ENCODE measurements around the gene DDX39B. TPM values are rescaled to one million over a fixed set of nuclear protein-coding genes. Genes with fewer than 3 reads are reported as not detected.

DDX39B gene
- total RNA-seq, 4 donors from 2014 or later, result 254 to 449 (median 281) TPM

GRCh38 chr6:31530659-31531058, 11.1 kb downstream of the DDX39B start:
- no peak overlapping the region for H3K27ac ChIP-seq
- no peak for TF ChIP-seq POLR2AphosphoS5 (IDR thresholded peaks at IDR 0.05)
- TF ChIP-seq POLR2A (IDR thresholded peaks at IDR 0.05), result no peak
- no peak for TF ChIP-seq CTCF (IDR thresholded peaks at IDR 0.05)
- no peak for TF ChIP-seq EP300 (IDR thresholded peaks at IDR 0.05)
- 67% methylated on average over 5 of the region's 6 CpGs for WGBS
- H3K4me3 ChIP-seq, result no peak overlapping the region
- DNase-seq (ENCODE audit: low spot score in 2 of 2), result no peak
- H3K36me3 ChIP-seq, result peaks cover 63% of the 10 kb centered on the region
- no peaks in the 10 kb centered on the region for H3K9me3 ChIP-seq
- H3K4me1 ChIP-seq, result no peaks in the 10 kb centered on the region
- no peaks in the 10 kb centered on the region for H3K27me3 ChIP-seq

DNA sequence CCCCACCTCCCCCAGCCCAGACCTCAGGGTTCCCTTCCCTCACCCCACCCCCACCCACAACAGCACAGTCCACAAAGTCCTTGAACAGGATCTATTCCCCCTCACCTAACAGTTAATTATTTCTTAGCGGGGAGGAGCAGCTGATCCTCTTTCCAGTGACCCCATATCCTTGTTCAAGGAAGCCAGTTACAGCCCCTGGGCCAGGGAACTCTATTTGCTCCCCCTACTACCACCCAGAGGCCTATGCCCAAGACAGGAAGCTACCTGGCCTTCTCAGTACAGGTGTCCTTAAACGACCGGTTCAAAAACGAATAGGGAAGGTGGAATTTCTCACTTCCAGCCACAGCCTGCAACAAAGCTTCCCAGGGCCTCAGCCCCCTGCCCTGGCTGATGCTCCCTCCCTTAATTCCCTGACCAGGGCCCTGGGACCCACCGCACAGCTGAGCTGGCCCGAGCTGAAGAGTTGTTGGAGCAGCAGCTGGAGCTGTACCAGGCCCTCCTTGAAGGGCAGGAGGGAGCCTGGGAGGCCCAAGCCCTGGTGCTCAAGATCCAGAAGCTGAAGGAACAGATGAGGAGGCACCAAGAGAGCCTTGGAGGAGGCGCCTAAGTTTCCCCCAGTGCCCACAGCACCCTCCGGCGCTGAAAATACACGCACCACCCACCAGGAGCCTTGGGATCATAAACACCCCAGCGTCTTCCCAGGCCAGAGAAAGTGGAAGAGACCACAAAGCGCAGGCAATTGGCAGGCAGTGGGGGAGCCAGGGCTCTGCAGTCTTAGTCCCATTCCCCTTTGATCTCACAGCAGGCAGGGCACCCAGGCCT, 12.3 kb downstream of the DDX39B start:
- no peaks in the 10 kb centered on the region for H3K27me3 ChIP-seq
- H3K4me3 ChIP-seq, result no peak overlapping the region
- no peak for TF ChIP-seq CTCF (IDR thresholded peaks at IDR 0.05)
- no peak for TF ChIP-seq EP300 (IDR thresholded peaks at IDR 0.05)
- TF ChIP-seq POLR2A (IDR thresholded peaks at IDR 0.05), result no peak
- TF ChIP-seq POLR2AphosphoS5 (IDR thresholded peaks at IDR 0.05), result no peak
- H3K4me1 ChIP-seq, result no peaks in the 10 kb centered on the region
- no peak overlapping the region for H3K27ac ChIP-seq
- H3K36me3 ChIP-seq, result peaks cover 52% of the 10 kb centered on the region
- DNase-seq (ENCODE audit: low spot score in 2 of 2), result no peak
- 67% methylated on average over 5 of the region's 12 CpGs for WGBS
- H3K9me3 ChIP-seq, result no peaks in the 10 kb centered on the region

DNA sequence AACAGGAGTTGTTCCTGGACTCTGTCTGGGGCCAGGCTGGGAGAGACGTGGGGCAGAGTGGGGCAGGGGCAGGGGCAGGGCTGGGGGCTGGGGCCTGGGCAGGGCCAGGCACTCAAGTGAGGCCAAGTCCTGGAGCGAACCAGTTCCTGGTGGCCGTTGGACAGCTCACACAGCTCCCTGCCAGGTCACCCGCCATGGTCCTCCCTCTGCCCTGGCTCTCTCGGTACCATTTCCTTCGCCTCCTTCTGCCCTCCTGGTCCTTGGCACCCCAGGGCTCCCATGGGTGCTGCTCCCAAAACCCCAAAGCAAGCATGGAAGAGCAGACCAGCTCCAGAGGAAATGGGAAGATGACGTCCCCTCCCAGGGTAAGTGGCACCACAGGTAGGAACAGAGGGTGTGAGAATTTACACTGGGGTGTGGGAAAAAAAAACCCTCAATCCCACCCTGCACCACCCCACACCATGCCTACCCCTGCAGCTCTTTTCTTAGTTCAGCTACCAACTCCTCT, 12.9 kb downstream of the DDX39B start, which contains the start of gene MCCD1:
TSS of gene MCCD1 (plus strand) at position 142 of the 508 bp plus-strand sequence. CDS start at position 195, 53 bp downstream.
- Histone ChIP-seq H3K4me1 (no peaks in the 10 kb centered on the region), H3K27me3 (no peaks in the 10 kb centered on the region), H3K9me3 (no peaks in the 10 kb centered on the region), H3K4me3 (no peak within 1 kb of the TSS), H3K36me3 (peaks cover 45% of the 10 kb centered on the region), H3K27ac (no peak within 1 kb of the TSS)
- whole genome bisulfite sequencing, result 59% methylated on average over 7 of the region's 7 CpGs
- no peak for DNase-seq (ENCODE audit: low spot score in 2 of 2)
- no peak for TF ChIP-seq EP300 (IDR thresholded peaks at IDR 0.05)
- TF ChIP-seq CTCF (IDR thresholded peaks at IDR 0.05), result no peak
- no peak for TF ChIP-seq POLR2A (IDR thresholded peaks at IDR 0.05)

DNA sequence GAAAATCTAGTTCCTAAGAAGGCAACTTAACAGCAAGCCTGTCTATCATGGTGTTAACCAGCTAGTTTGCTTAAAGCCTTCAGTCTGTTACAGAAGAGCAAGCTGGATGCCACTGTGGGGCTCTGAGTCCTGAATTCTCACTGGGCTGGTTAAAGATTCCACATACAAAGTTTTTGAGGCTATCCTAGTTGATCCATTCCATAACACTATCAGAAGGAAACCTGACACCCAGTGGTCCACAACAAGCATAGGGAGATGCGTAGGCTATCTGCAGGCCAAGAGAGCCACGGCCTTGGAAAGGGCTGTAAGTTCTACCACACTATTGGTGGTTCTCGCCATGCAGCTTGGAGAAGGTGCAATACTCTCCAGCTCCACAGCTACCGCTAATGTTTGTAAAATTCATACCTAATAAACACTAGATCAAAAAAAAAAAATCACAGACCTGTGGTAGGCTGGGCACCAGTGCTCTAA, 13.5 kb downstream of the DDX39B start:
- H3K9me3 ChIP-seq, result no peaks in the 10 kb centered on the region
- H3K4me3 ChIP-seq, result no peak overlapping the region
- no peak for TF ChIP-seq POLR2A (IDR thresholded peaks at IDR 0.05)
- no peak for TF ChIP-seq POLR2AphosphoS5 (IDR thresholded peaks at IDR 0.05)
- TF ChIP-seq CTCF (IDR thresholded peaks at IDR 0.05), result no peak
- no peak for TF ChIP-seq EP300 (IDR thresholded peaks at IDR 0.05)
- DNase-seq (ENCODE audit: low spot score in 2 of 2), result no peak
- H3K36me3 ChIP-seq, result peaks cover 40% of the 10 kb centered on the region
- no peak overlapping the region for H3K27ac ChIP-seq
- WGBS, result 78% methylated on average over 4 of the region's 4 CpGs
- H3K27me3 ChIP-seq, result no peaks in the 10 kb centered on the region
- no peaks in the 10 kb centered on the region for H3K4me1 ChIP-seq

DNA sequence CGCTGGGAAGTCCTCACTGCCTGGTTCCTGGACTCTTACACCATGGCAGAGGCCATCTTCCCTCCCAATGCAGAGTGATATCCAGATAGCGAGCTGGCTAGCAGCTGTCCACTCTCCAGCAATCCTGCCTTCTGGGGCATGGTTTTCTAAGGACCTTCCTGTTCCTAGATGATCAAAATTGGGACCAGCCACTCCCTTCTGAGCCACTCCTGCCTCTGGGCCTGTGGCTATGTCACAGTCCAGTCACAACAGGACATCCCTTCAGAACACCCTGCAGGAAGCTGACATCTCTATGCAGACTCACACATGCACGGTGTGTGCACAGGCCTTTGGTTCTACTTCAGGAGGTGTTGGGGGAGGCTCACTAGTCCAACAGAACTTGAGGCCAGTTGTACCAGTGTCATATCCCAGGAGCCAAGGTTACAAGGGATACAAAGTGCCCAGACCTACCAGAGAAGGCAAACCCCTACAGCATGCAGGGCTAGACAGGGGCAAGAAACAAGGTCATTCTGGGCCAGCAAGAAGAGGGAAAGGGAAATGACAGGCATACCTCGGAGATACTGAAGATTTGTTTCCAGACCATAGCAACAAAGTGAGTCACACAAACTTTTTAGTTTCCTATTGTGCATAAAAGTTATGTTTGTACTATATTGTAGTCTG, 15.7 kb downstream of the DDX39B start:
- H3K9me3 ChIP-seq, result no peaks in the 10 kb centered on the region
- 62% methylated on average over 4 of the region's 4 CpGs for WGBS
- DNase-seq (ENCODE audit: low spot score in 2 of 2), result no peak

More for the DNA sequence above, 15.7 kb downstream of the DDX39B start:
- Histone ChIP-seq H3K36me3 (peaks cover 17% of the 10 kb centered on the region), H3K4me1 (no peaks in the 10 kb centered on the region), H3K27ac (no peak overlapping the region), H3K4me3 (no peak overlapping the region), H3K27me3 (no peaks in the 10 kb centered on the region)
- TF ChIP-seq POLR2AphosphoS5 (IDR thresholded peaks at IDR 0.05), result no peak
- TF ChIP-seq EP300 (IDR thresholded peaks at IDR 0.05), result no peak
- no peak for TF ChIP-seq POLR2A (IDR thresholded peaks at IDR 0.05)
- TF ChIP-seq CTCF (IDR thresholded peaks at IDR 0.05), result no peak

All from suprapubic skin (tissue), 4 donors.